GM12874 (cell line): ENCODE measurements around the gene ZBTB7C.

Source experiments
- TF ChIP-seq, protein P1 (sequence below): IDR thresholded peaks from 2 replicates; pipeline ENCODE4 v1.5.1; 2011; ENCODE audit warnings: low read depth, mild to moderate bottlenecking, control low read depth, low read length, moderate library complexity; ENCODE audit not compliant: insufficient read depth

ZBTB7C gene

DNA sequence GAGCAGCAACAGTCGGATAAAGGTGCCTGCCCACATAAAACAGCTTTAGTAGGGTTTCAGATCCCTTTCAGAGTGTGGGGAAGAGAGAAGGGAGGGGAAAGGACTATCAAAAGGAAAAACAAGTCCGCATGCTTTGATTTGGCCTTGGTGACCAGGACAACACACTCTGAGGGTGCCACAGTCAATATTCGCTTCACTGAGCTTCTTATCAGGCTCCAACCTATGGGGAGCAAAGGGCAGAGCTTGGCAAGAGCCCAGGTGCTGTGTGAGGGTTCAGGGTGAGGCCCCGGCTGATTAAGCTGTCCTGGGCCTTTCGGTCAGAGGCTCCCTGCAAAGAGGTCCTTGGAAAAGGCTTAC, 241.3 kb downstream of the ZBTB7C start:
- TF ChIP-seq, protein P1, sequence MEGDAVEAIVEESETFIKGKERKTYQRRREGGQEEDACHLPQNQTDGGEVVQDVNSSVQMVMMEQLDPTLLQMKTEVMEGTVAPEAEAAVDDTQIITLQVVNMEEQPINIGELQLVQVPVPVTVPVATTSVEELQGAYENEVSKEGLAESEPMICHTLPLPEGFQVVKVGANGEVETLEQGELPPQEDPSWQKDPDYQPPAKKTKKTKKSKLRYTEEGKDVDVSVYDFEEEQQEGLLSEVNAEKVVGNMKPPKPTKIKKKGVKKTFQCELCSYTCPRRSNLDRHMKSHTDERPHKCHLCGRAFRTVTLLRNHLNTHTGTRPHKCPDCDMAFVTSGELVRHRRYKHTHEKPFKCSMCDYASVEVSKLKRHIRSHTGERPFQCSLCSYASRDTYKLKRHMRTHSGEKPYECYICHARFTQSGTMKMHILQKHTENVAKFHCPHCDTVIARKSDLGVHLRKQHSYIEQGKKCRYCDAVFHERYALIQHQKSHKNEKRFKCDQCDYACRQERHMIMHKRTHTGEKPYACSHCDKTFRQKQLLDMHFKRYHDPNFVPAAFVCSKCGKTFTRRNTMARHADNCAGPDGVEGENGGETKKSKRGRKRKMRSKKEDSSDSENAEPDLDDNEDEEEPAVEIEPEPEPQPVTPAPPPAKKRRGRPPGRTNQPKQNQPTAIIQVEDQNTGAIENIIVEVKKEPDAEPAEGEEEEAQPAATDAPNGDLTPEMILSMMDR = no peak

DNA sequence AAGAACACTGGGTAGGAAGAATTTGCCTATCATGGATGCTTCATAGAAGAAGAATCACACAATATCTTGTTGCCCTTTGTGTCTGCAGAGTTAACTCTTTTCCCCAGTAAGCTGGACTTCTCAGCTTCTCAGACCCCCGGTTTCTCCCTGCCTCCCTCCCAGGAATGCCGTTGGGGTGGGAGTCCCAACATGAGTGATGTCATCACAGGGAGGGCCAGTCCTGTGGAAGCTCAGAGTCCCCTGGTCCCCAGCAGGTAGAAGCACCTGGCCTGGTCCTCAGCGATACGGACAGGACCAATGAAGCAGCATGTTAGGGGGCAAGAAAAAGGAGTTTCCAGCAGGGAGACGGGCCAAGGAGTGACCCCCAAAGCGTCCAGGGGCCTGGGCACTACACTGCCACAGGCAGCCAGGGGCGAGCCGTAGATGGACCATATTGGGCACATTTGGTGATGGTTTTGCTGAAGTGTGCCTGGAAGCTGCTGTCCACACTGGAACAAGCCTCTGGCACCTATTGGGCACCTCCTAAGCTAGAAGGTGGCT, 242.8 kb downstream of the ZBTB7C start:
- TF ChIP-seq, protein P1 = no peak

DNA sequence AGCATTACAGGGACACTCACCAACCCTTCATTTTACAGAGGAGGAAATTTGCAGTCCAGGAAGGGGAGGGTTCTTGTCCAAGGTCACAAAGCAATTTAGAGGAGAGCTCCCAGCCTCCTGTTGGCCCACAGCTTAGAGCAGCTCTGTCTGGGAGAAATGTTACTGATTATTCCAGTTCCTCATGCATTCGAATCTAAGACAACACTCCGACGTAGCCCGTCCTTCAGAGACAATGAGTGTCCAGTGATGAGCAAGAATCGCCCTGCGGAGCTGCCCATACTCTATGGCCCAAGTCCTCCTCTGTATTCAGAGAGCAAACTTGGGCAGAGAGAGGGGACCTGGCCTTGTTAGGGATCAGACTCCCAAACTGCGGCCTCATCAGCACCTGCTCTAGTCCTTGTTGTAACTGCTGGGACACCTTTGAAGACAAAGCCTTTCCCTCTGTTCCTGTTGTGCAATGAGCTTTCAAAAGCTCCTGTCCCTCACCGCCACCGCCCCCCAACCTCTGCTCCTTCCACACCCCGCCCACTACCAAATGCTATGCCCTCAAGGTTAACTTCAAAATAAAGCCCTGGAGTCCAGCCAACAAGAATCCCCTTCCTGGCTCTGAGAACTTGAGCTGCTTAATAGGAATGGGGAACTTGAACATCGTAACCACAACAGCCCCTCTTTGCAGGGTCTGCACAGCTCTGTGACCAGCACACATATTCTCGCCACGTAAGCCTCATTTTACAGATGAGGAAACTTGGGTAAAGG, 243.9 kb downstream of the ZBTB7C start:
- TF ChIP-seq, protein P1 = no peak

DNA sequence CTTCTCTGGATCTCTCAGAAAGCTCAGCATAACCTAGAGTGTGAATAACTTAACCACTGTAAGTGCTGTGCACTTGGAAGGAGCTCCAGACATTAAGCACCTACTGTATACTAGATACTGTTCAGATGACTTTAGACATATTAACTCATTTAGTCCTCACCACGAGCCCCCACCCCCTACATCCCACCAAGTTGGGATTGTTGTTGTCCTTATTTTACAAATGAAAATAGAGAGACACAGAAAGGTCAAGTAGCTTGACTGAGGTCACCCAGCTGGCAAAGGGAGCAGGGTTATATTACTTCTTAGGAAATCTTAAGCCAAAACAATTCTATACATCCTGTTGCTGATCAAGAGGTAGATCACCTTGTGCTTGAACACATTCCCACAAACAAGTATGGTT, 244.5 kb downstream of the ZBTB7C start:
- TF ChIP-seq, protein P1 = no peak

DNA sequence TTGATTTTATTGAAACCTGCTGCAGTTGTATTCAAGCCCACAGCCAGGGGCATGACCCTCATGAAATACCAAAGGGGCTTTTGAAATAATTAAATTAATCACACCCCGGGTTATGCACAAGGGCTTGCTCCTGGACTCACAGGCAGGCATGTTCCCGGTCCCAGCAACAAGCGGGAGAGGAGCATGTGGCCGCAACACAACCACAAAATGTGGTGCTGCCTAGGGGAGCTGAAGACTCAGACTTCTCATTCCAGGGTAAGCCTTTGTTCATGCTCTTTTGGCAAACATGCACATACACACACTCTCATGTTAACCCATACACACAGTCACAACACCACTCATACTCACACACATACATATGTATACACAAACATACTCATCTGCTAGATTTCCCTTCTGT, 245.1 kb downstream of the ZBTB7C start:
- TF ChIP-seq, protein P1 = no peak

DNA sequence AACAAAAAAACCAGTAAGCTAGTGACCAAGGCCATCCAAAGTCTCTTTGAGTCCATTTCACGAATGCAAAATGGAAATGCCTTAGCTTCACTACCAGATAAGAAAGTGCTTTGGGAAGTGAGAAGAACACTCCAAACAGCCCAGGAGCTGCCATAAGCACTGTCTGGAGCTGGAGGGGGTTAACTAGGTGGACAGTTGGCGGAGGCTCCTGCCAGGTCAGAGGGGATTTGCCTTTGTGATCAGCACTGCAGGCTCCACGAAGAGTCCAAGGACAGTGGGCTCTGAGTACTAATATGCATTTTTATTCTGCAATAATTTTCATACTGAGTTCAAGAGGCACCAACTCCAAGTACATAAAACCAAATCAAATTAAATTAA, 245.5 kb downstream of the ZBTB7C start:
- TF ChIP-seq, protein P1 = no peak

DNA sequence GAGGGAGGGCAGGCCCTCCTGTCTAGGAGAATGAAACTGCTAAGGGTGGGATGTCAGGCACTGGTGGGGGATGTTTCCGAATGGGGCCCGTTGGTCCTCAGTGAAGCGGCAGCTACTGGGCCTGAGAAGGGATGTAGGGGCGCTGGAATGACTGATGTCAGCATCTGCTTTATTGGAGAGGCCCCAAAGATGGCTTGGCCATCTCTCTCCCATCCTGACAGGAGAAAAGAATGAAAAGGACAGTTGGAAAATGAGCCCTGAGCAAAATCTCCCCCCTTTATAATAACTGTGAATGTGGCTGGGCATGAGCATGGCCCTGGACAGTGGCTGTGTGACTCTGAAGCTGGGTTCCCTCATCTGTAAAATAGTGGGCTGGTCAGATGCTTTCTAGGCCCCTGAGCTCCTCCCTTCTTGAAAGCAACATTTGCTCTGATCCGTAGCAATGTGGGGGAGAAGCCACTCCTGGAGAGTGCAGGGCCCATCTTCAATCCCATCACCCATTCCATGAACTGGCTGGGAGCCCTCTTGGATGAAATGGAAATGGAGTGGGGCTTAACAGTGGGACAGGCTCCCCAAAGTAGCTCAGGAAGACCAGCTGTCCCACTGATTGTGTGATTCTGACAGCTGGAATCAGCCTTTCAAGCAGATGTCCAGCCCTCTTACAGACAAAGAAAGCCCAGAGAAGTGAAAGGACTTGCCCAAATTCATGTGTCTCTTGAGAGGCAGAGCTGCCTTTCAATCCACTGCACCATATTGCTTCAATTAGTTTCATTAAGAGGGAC, 246.0 kb downstream of the ZBTB7C start:
- TF ChIP-seq, protein P1 = no peak
